H1 (cell line): Measurements from ENCODE around the gene DHX34.

Source experiments
- BRCA1 ChIP-seq: IDR thresholded peaks from 2 replicates; pipeline ENCODE4 v1.6.1; 2012; ENCODE audit warnings: low read depth, low read length, improper control_type of control experiment
- CEBPB ChIP-seq: IDR thresholded peaks from 2 replicates; pipeline ENCODE4 v1.6.1; 2012; ENCODE audit warnings: low read depth, low read length
- CTBP2 ChIP-seq: IDR thresholded peaks from 2 replicates; pipeline ENCODE4 v1.7.0; 2011; ENCODE audit warnings: borderline replicate concordance, mild to moderate bottlenecking, moderate library complexity, mixed read lengths, low read length; ENCODE audit not compliant: insufficient read depth, insufficient read length
- EGR1 ChIP-seq: IDR thresholded peaks from 2 replicates; pipeline ENCODE4 v1.6.1; 2011; ENCODE audit warnings: low read depth, low read length, borderline replicate concordance
- POLR2AphosphoS5 ChIP-seq: IDR thresholded peaks from 2 replicates; pipeline ENCODE4 v1.6.1; 2011; ENCODE audit warnings: low read depth, low read length
- RFX5 ChIP-seq: IDR thresholded peaks from 2 replicates; pipeline ENCODE4 v1.6.1; 2011; ENCODE audit warnings: low read depth, low read length, improper control_type of control experiment, borderline replicate concordance
- RXRA ChIP-seq: IDR thresholded peaks from 2 replicates; pipeline ENCODE4 v1.6.1; 2011; ENCODE audit warnings: low read depth, mild to moderate bottlenecking, low read length, moderate library complexity; ENCODE audit not compliant: insufficient read depth
- TF ChIP-seq, protein P1 (sequence below), 3 experiments: IDR thresholded peaks; 1 replicate in 2 of 3; 2 replicates in 1 of 3; pipeline versions ENCODE4 v1.5.1 to v1.6.1; 2011; ENCODE audit warnings: low read length in 3 of 3, mild to moderate bottlenecking in 3 of 3, inconsistent platforms in 2 of 3, low read depth in 1 of 3, moderate library complexity in 1 of 3; ENCODE audit not compliant: insufficient read depth in 1 of 3; ENCODE audit errors: control extremely low read depth in 1 of 3

DNA sequence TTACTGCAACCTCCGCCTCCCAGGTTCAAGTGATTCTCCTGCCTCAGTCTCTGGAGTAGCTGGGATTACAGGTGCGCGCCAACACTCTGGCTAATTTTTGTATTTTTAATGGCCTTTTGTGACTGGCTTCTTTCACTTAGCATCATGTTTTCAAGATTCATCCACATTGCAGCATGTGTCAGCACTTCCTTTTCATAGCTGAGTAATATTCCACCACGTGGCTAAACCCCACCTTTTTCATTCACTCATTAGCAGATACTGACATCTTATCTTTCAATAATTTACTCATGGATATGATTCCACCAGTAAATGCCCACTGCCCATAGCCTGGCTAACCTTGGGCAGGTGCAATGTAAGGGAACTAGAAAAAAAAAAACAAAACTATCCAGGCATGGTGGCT, 32.6 kb upstream of the DHX34 start:
- TF ChIP-seq, protein P1, sequence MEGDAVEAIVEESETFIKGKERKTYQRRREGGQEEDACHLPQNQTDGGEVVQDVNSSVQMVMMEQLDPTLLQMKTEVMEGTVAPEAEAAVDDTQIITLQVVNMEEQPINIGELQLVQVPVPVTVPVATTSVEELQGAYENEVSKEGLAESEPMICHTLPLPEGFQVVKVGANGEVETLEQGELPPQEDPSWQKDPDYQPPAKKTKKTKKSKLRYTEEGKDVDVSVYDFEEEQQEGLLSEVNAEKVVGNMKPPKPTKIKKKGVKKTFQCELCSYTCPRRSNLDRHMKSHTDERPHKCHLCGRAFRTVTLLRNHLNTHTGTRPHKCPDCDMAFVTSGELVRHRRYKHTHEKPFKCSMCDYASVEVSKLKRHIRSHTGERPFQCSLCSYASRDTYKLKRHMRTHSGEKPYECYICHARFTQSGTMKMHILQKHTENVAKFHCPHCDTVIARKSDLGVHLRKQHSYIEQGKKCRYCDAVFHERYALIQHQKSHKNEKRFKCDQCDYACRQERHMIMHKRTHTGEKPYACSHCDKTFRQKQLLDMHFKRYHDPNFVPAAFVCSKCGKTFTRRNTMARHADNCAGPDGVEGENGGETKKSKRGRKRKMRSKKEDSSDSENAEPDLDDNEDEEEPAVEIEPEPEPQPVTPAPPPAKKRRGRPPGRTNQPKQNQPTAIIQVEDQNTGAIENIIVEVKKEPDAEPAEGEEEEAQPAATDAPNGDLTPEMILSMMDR (IDR thresholded peaks at IDR 0.05; ENCODE audit: control extremely low read depth in 1 of 3, insufficient read depth in 1 of 3, low read depth in 1 of 3, low read length in 3 of 3) = no peak
- TF ChIP-seq BRCA1 (no peak), CEBPB (no peak), RFX5 (no peak), RXRA (no peak), CTBP2 (no peak), EGR1 (no peak), POLR2AphosphoS5 (no peak)
